ENCODE results near the gene CCDC88C. TPM values are rescaled to one million over a fixed set of nuclear protein-coding genes. Genes with fewer than 3 reads are reported as not detected.

CCDC88C gene
- total and polyA plus RNA-seq, 2 donors (not counting 3 experiments of a cell fraction or from before 2014, with no cell fraction given), result 11.4 to 52.1 TPM

- H3K27ac ChIP-seq (ENCODE audit: insufficient read depth, low read depth, low read length), result peak within 1 kb of the TSS; percentile 51
- no peaks in the 10 kb centered on the region for H3K9me1 ChIP-seq (replicated peaks; ENCODE audit: control insufficient read depth, extremely low read depth, insufficient read depth, low read length)
- intact Hi-C loops (cut with micrococcal nuclease) (no loop called here), dilution Hi-C loops (cut with MboI; ENCODE audit: extremely low pct_ligation_motif_present, low sequenced_read_pairs) (no loop called here)
- H2AFZ ChIP-seq (ENCODE audit: low read depth, low read length), result peak within 1 kb of the TSS; percentile 17
- TF ChIP-seq MYC (IDR thresholded peaks at IDR 0.05; ENCODE audit: low read depth, low read length), result no peak
- no peak for TF ChIP-seq JUN (IDR thresholded peaks at IDR 0.05; ENCODE audit: borderline replicate concordance, insufficient read depth, insufficient read length, low read depth)
- TF ChIP-seq EZH2 (IDR thresholded peaks at IDR 0.05; ENCODE audit: borderline replicate concordance, low read depth, low read length, severe bottlenecking), result no peak
- no peak for TF ChIP-seq POLR2A (IDR thresholded peaks at IDR 0.05; ENCODE audit: low read depth, low read length)
- no peak for TF ChIP-seq MAX (IDR thresholded peaks at IDR 0.05; ENCODE audit: insufficient read depth, insufficient read length)
- TF ChIP-seq CTCF (IDR thresholded peaks at IDR 0.05; ENCODE audit: extremely low read depth in 1 of 2, insufficient read depth in 1 of 2, low read depth in 1 of 2, low read length in 2 of 2), result no peak
- no peak for TF ChIP-seq GATA2 (IDR thresholded peaks at IDR 0.05; ENCODE audit: insufficient read depth, insufficient read length, low read depth, low read length)
- TF ChIP-seq POLR2AphosphoS5 (IDR thresholded peaks at IDR 0.05; ENCODE audit: insufficient read depth, low read depth, low read length), result no peak
- no peak for TF ChIP-seq FOS (IDR thresholded peaks at IDR 0.05; ENCODE audit: borderline replicate concordance, insufficient read depth, low read length)
- peak within 1 kb of the TSS; percentile 6 for H3K9ac ChIP-seq (replicated peaks; ENCODE audit: extremely low read depth, insufficient read depth, low read length)
- no peaks in the 10 kb centered on the region for H4K20me1 ChIP-seq (replicated peaks; ENCODE audit: control insufficient read depth, extremely low read depth, insufficient read depth, low read length)
- BruUV-seq (replicated peaks), result no TSS peak
- peaks cover 19% of the 10 kb centered on the region for H3K4me1 ChIP-seq (ENCODE audit: control insufficient read depth, extremely low read depth, insufficient read depth, low read length)
- H3K4me2 ChIP-seq (ENCODE audit: insufficient read depth, low read length), result peak within 1 kb of the TSS; percentile 28
- DNase-seq (ENCODE audit: low read depth, low spot score), result no peak
- H3K79me2 ChIP-seq (ENCODE audit: control insufficient read depth, insufficient read depth, low read length), result no peaks in the 10 kb centered on the region
- ChIA-PET POLR2A (interaction anchor here (1.1 kb wide), 1 partner anchor 8 kb away, joined by 5 read pairs; no protein-coding TSS in a partner anchor), CTCF (interaction anchor here (0.6 to 2.5 kb wide), 8 partner anchors 8 to 71 kb away, joined by 3 to 30 read pairs (median 3); no protein-coding TSS in a partner anchor)
- no peaks in the 10 kb centered on the region for H3K9me3 ChIP-seq (replicated peaks; ENCODE audit: control insufficient read depth, insufficient read depth, low read length)
- H3K36me3 ChIP-seq (ENCODE audit: control insufficient read depth in 2 of 2, extremely low read depth in 1 of 2, insufficient read depth in 2 of 2, low read length in 2 of 2), result no peaks in the 10 kb centered on the region
- no peak within 1 kb of the TSS for H3K4me3 ChIP-seq (replicated peaks in 1 of 3; ENCODE audit: insufficient read depth in 1 of 3, low read depth in 1 of 3, low read length in 3 of 3)
- H3K27me3 ChIP-seq (ENCODE audit: control insufficient read depth in 2 of 2, insufficient read depth in 2 of 2, low read length in 2 of 2), result no peaks in the 10 kb centered on the region
- FAIRE-seq, result no peak
Measured at GRCh38 chr14:91244501-91244901, 173.1 kb downstream of the CCDC88C start, which contains the start of gene GPR68. TSS of gene GPR68 (minus strand) at chr14:91244704. CDS start at chr14:91235050, 9,654 bp downstream.

All from endothelial cell of umbilical vein (primary cell).